ENCODE measurements around the gene EGLN3.
A peak's percentile ranks its signal among the peaks of the same experiment; 100 is the strongest.

DNA sequence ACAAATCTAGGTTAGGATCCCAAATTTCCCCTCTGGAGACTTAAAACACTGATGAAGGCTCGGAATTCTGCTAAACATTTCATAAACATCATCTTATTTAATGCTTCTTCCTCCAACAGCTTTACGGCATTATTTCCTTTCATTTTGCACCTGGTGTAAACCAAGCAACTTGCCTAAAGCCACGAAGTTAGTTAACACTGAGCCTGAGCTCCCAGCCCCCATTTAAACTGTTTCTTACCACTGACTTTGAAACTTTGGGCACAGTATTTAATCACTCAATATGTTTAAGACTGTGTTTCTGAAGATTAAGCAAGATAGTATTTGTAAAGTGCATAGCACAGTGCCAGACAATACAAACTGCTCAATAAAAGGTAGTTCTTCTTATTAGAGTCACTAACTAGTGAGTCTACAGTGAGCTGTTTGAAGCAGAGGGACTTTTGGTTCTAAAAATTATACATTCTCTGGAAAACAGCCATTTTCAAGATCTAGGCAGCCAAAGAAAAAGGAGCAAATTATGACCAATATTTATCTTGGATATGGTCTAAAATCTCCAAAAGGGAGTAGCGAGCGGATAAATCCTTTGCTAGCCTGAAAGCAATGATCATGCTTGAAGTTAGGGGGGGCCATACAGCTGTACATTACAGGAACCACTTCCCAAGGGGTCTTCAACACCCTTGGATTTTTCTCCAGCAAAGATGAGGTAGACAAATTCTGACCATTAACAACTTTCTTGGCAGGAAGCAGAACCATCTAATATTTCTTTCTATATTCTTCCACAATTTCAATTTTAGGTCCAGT, 4.0 kb downstream of the EGLN3 start:
- TF ChIP-seq, protein P1, sequence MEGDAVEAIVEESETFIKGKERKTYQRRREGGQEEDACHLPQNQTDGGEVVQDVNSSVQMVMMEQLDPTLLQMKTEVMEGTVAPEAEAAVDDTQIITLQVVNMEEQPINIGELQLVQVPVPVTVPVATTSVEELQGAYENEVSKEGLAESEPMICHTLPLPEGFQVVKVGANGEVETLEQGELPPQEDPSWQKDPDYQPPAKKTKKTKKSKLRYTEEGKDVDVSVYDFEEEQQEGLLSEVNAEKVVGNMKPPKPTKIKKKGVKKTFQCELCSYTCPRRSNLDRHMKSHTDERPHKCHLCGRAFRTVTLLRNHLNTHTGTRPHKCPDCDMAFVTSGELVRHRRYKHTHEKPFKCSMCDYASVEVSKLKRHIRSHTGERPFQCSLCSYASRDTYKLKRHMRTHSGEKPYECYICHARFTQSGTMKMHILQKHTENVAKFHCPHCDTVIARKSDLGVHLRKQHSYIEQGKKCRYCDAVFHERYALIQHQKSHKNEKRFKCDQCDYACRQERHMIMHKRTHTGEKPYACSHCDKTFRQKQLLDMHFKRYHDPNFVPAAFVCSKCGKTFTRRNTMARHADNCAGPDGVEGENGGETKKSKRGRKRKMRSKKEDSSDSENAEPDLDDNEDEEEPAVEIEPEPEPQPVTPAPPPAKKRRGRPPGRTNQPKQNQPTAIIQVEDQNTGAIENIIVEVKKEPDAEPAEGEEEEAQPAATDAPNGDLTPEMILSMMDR (IDR thresholded peaks at IDR 0.05; ENCODE audit: borderline replicate concordance, extremely low read depth, low read length, poor library complexity, severe bottlenecking): peak; percentile 55
- no peak for TF ChIP-seq EZH2 (IDR thresholded peaks at IDR 0.05; ENCODE audit: borderline replicate concordance, low read depth, low read length, severe bottlenecking)
